Measurements from ENCODE around the gene FRY. TPM values are rescaled to one million over a fixed set of nuclear protein-coding genes. Genes with fewer than 3 reads are reported as not detected.
"Not testable (repeated sequence)": the region's sequence is repeated elsewhere in the genome, so short reads cannot be mapped to it uniquely, and the experiment has no call there.

Gene FRY
- total RNA-seq, 2 donors from 2014 or later = 16.4 to 33.3 TPM

- 77% methylated on average over 2 of the region's 2 CpGs for WGBS
- H3K9me3 ChIP-seq = no peaks in the 10 kb centered on the region
- H3K4me1 ChIP-seq (replicated peaks) = no peaks in the 10 kb centered on the region
- no peak for TF ChIP-seq POLR2A (IDR thresholded peaks at IDR 0.05)
- no peak for TF ChIP-seq POLR2AphosphoS5 (IDR thresholded peaks at IDR 0.05)
- no peak for TF ChIP-seq CTCF (IDR thresholded peaks at IDR 0.05)
- no peak for DNase-seq (ENCODE audit: low spot score)
- intact Hi-C loops (cut with DNase I) = no loop called here
- H3K36me3 ChIP-seq = no peaks in the 10 kb centered on the region
- no peak overlapping the region for H3K4me3 ChIP-seq
- no peaks in the 10 kb centered on the region for H3K27me3 ChIP-seq (replicated peaks; ENCODE audit: insufficient read depth)
- H3K27ac ChIP-seq = no peak overlapping the region
These were observed 43.9 kb upstream of the FRY start for GRCh38 chr13:31987535-31988170.

- DNase-seq (ENCODE audit: low spot score); intact Hi-C loops (cut with DNase I); H3K9me3 ChIP-seq; H3K4me1 ChIP-seq (replicated peaks); H3K27me3 ChIP-seq (replicated peaks; ENCODE audit: insufficient read depth); H3K27ac ChIP-seq; H3K36me3 ChIP-seq; H3K4me3 ChIP-seq: not testable (repeated sequence)
- 93% methylated on average over 6 of the region's 6 CpGs for WGBS
These were observed 37.2 kb upstream of the FRY start for GRCh38 chr13:31994367-31994766.

GRCh38 chr13:31996601-31997000 is 35.0 kb upstream of the FRY start:
- intact Hi-C loops (cut with DNase I) = no loop called here
- 50% methylated on average over 2 of the region's 2 CpGs for WGBS
- no peak for DNase-seq (ENCODE audit: low spot score)
- Histone ChIP-seq H3K4me1 (replicated peaks) (no peaks in the 10 kb centered on the region), H3K4me3 (no peak overlapping the region), H3K36me3 (no peaks in the 10 kb centered on the region), H3K27ac (no peak overlapping the region), H3K27me3 (replicated peaks; ENCODE audit: insufficient read depth) (no peaks in the 10 kb centered on the region), H3K9me3 (no peaks in the 10 kb centered on the region)
- TF ChIP-seq CTCF (IDR thresholded peaks at IDR 0.05) (no peak), POLR2AphosphoS5 (IDR thresholded peaks at IDR 0.05) (no peak), POLR2A (IDR thresholded peaks at IDR 0.05) (no peak)

GRCh38 chr13:31997641-31998040 is 33.9 kb upstream of the FRY start:
- intact Hi-C loops (cut with DNase I) = no loop called here
- 78% methylated on average over 1 of the region's 1 CpG for WGBS
- no peaks in the 10 kb centered on the region for H3K27me3 ChIP-seq (replicated peaks; ENCODE audit: insufficient read depth)
- DNase-seq (ENCODE audit: low spot score) = no peak
- TF ChIP-seq POLR2AphosphoS5 (IDR thresholded peaks at IDR 0.05) = no peak
- TF ChIP-seq POLR2A (IDR thresholded peaks at IDR 0.05) = no peak
- no peak for TF ChIP-seq CTCF (IDR thresholded peaks at IDR 0.05)
- H3K36me3 ChIP-seq = no peaks in the 10 kb centered on the region
- H3K4me3 ChIP-seq = no peak overlapping the region
- no peaks in the 10 kb centered on the region for H3K9me3 ChIP-seq
- H3K27ac ChIP-seq = no peak overlapping the region
- no peaks in the 10 kb centered on the region for H3K4me1 ChIP-seq (replicated peaks)

- TF ChIP-seq CTCF (IDR thresholded peaks at IDR 0.05) (no peak), POLR2AphosphoS5 (IDR thresholded peaks at IDR 0.05) (no peak), POLR2A (IDR thresholded peaks at IDR 0.05) (no peak)
- WGBS = 86% methylated on average over 6 of the region's 6 CpGs
- Histone ChIP-seq H3K27ac (no peak overlapping the region), H3K4me3 (no peak overlapping the region), H3K36me3 (no peaks in the 10 kb centered on the region), H3K9me3 (no peaks in the 10 kb centered on the region), H3K4me1 (replicated peaks) (no peaks in the 10 kb centered on the region), H3K27me3 (replicated peaks; ENCODE audit: insufficient read depth) (no peaks in the 10 kb centered on the region)
- intact Hi-C loops (cut with DNase I) = no loop called here
- DNase-seq (ENCODE audit: low spot score) = no peak
These were observed 33.4 kb upstream of the FRY start for GRCh38 chr13:31998131-31998530.

GRCh38 chr13:32000754-32001153 is 30.8 kb upstream of the FRY start:
- H3K36me3 ChIP-seq; H3K9me3 ChIP-seq; H3K27me3 ChIP-seq (replicated peaks; ENCODE audit: insufficient read depth); intact Hi-C loops (cut with DNase I); H3K4me3 ChIP-seq; DNase-seq (ENCODE audit: low spot score); H3K27ac ChIP-seq; H3K4me1 ChIP-seq (replicated peaks): not testable (repeated sequence)
- WGBS = 72% methylated on average over 4 of the region's 7 CpGs
